Adrenal gland (tissue), 12 donors: ENCODE measurements around the gene LIPC. TPM values are rescaled to one million over a fixed set of nuclear protein-coding genes. Genes with fewer than 3 reads are reported as not detected.

Experiments used
- DNase-seq, 7 donors: peaks; one replicate each; pipeline ENCODE4 v3.0.0-alpha.2; 2019 to 2020
- H3K27ac ChIP-seq, 5 donors: fragments of 200-600 bp; sonication (generic) in 4 of 5; 1 replicate in 3 of 5; 2 replicates in 2 of 5; pipeline versions ENCODE4 v1.5.1 to v1.8.0; 2016 to 2020; ENCODE audit warnings: mild to moderate bottlenecking in 1 of 5
- H3K27me3 ChIP-seq: fragments of 200-600 bp; 2 replicates; pipeline ENCODE4 v1.8.0; 2021
- H3K36me3 ChIP-seq, 2 donors: fragments of 200-600 bp; replicated peaks in 1 of 2; 1 replicate in 1 of 2; 2 replicates in 1 of 2; pipeline versions ENCODE4 v1.5.1 to v1.8.0; 2018 to 2022
- H3K4me1 ChIP-seq, 2 donors: fragments of 200-600 bp; replicated peaks in 1 of 2; 1 replicate in 1 of 2; 2 replicates in 1 of 2; pipeline versions ENCODE4 v1.5.1 to v1.8.0; 2018 to 2021
- H3K4me3 ChIP-seq, 4 donors: fragments of 200-600 bp; sonication (generic) in 3 of 4; one replicate each; pipeline ENCODE4 v1.5.1; 2016 to 2018
- H3K9me3 ChIP-seq, 3 donors: fragments of 200-600 bp; sonication (generic) in 1 of 3; replicated peaks in 1 of 3; 1 replicate in 2 of 3; 2 replicates in 1 of 3; pipeline versions ENCODE4 v1.5.1 to v1.8.0; 2016 to 2021
- POLR2A ChIP-seq, 2 donors: fragments of 450-650 bp; IDR thresholded peaks; one replicate each; pipeline ENCODE4 v1.6.1; 2017; ENCODE audit warnings: antibody characterized with exemption in 2 of 2, mild to moderate bottlenecking in 2 of 2, moderate library complexity in 1 of 2
- WGBS, 4 donors: extraction: QIAGEN DNeasy Blood & Tissue Kit in 2 of 4; methylation state at CpG; one replicate each; pipeline versions ENCODE4 v1.1.5 to v1.1.7; 2013 to 2017; 5-methylcytosine and 5-hydroxymethylcytosine counted together
- intact Hi-C, 2 donors: fragments of 100-400 bp; cut with DNase I; formaldehyde crosslinking; loops; one replicate each; pipeline versions ENCODE4 v1.14.1 to v1.15.0; 2022 to 2023
- polyA plus RNA-seq, 3 donors: library from polyadenylated mRNA; stranded (reverse); fragments of 200-250 nt in 2 of 3; fragments of 350-450 nt in 1 of 3; fragmentation: Illumina TruSeq in 1 of 3; extraction: RNeasy Lipid Tissue Mini Kit (QIAGEN cat#74804) in 1 of 3; gene quantifications; one replicate each; pipeline ENCODE4 v1.2.3, GENCODE V29; 2013 to 2014
- total RNA-seq, 9 donors: library from RNA; depleted of rRNA in 4 of 9; stranded (reverse); fragments of >200 nt in 4 of 9; fragments of 120-200 nt in 1 of 9; fragmentation: NEBNext Ultra II Directional in 1 of 9; extraction: Animal tissue kit (Norgen Biotek cat#: 25700) in 1 of 9; gene quantifications; one replicate each; pipeline versions ENCODE4 v1.1.0 to v1.2.4, GENCODE V29; 2013 to 2023
- TF ChIP-seq, protein P1 (sequence below), 6 experiments: fragments of 450-650 bp in 4 of 6; fragments of 200-600 bp in 2 of 6; sonication (generic) in 1 of 6; IDR thresholded peaks; 1 replicate in 5 of 6; 2 replicates in 1 of 6; pipeline versions ENCODE4 v1.5.1 to v1.8.0; 2016 to 2021; ENCODE audit warnings: antibody characterized with exemption in 6 of 6, mild to moderate bottlenecking in 2 of 6, moderate library complexity in 1 of 6
- donor health status: healthy with polysubstance abuse.
- donor health status: Bipolar disorder and iron deficiency.
- donor health status: DM: yes; HTN: yes; CAD: no.
- donor health status: DM: no; HTN: no; CAD: no.
- donor health status: DM: no; HTN: no; CAD: no.
- donor health status: DM: yes; HTN: yes; CAD: no.

Gene LIPC
- total and polyA plus RNA-seq, 12 donors: 0.11 to 1.0 (median 0.24) TPM; not detected in 5

- Histone ChIP-seq H3K27me3 (no peaks in the 10 kb centered on the region), H3K4me1 (no peaks in the 10 kb centered on the region), H3K27ac (no peak overlapping the region), H3K4me3 (no peak overlapping the region), H3K9me3 (no peaks in the 10 kb centered on the region), H3K36me3 (no peaks in the 10 kb centered on the region)
- intact Hi-C loops: no loop called here
- DNase-seq: no peak
- TF ChIP-seq POLR2A (IDR thresholded peaks at IDR 0.05): no peak
- TF ChIP-seq, protein P1, sequence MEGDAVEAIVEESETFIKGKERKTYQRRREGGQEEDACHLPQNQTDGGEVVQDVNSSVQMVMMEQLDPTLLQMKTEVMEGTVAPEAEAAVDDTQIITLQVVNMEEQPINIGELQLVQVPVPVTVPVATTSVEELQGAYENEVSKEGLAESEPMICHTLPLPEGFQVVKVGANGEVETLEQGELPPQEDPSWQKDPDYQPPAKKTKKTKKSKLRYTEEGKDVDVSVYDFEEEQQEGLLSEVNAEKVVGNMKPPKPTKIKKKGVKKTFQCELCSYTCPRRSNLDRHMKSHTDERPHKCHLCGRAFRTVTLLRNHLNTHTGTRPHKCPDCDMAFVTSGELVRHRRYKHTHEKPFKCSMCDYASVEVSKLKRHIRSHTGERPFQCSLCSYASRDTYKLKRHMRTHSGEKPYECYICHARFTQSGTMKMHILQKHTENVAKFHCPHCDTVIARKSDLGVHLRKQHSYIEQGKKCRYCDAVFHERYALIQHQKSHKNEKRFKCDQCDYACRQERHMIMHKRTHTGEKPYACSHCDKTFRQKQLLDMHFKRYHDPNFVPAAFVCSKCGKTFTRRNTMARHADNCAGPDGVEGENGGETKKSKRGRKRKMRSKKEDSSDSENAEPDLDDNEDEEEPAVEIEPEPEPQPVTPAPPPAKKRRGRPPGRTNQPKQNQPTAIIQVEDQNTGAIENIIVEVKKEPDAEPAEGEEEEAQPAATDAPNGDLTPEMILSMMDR (IDR thresholded peaks at IDR 0.05): no peak
- WGBS, 4 donors: 88 to 97% (median 92%) methylated on average over 4 of the region's 4 CpGs
Observed at GRCh38 chr15:58487041-58487723, 55.4 kb downstream of the LIPC start.

- H3K36me3 ChIP-seq: no peaks in the 10 kb centered on the region
- no peaks in the 10 kb centered on the region for H3K27me3 ChIP-seq
- H3K4me3 ChIP-seq: no peak overlapping the region
- no peaks in the 10 kb centered on the region for H3K9me3 ChIP-seq
- intact Hi-C loops: no loop called here
- H3K27ac ChIP-seq: no peak overlapping the region
- DNase-seq: no peak
- TF ChIP-seq, protein P1 (IDR thresholded peaks at IDR 0.05): no peak
- no peak for TF ChIP-seq POLR2A (IDR thresholded peaks at IDR 0.05)
- H3K4me1 ChIP-seq: no peaks in the 10 kb centered on the region
- 44 to 68% (median 51%) methylated on average over 1 to 3 of the region's 3 CpGs for WGBS, 4 donors
Observed at GRCh38 chr15:58487724-58488120, 55.9 kb downstream of the LIPC start.

- TF ChIP-seq POLR2A (IDR thresholded peaks at IDR 0.05): no peak
- TF ChIP-seq, protein P1 (IDR thresholded peaks at IDR 0.05): no peak
- Histone ChIP-seq H3K36me3 (no peaks in the 10 kb centered on the region), H3K27ac (no peak overlapping the region), H3K9me3 (no peaks in the 10 kb centered on the region), H3K27me3 (no peaks in the 10 kb centered on the region), H3K4me3 (no peak overlapping the region), H3K4me1 (no peaks in the 10 kb centered on the region)
- WGBS, 4 donors: 88 to 91% (median 90%) methylated on average over 6 of the region's 6 CpGs
- intact Hi-C loops: no loop called here
- DNase-seq: no peak
Observed at GRCh38 chr15:58489289-58490085, 57.7 kb downstream of the LIPC start.

GRCh38 chr15:58490086-58490887, 58.5 kb downstream of the LIPC start:
- H3K36me3 ChIP-seq: no peaks in the 10 kb centered on the region
- no peak overlapping the region for H3K4me3 ChIP-seq
- no peaks in the 10 kb centered on the region for H3K27me3 ChIP-seq
- H3K4me1 ChIP-seq: no peaks in the 10 kb centered on the region
- no peak for DNase-seq
- H3K9me3 ChIP-seq: no peaks in the 10 kb centered on the region
- intact Hi-C loops: no loop called here
- TF ChIP-seq, protein P1 (IDR thresholded peaks at IDR 0.05): no peak
- no peak for TF ChIP-seq POLR2A (IDR thresholded peaks at IDR 0.05)
- 87 to 92% (median 88%) methylated on average over 27 of the region's 27 CpGs for WGBS, 4 donors
- no peak overlapping the region for H3K27ac ChIP-seq
